Measurements from ENCODE around the gene PLK5. TPM values are rescaled to one million over a fixed set of nuclear protein-coding genes. Genes with fewer than 3 reads are reported as not detected.

The PLK5 gene
- total and polyA plus RNA-seq, 2 of the 4 experiments (the other 2 are of a cell fraction) = not detected

GRCh38 chr19:1487576-1488281, 36.1 kb upstream of the PLK5 start:
- Histone ChIP-seq H3K56ac (ENCODE audit: extremely low read depth, insufficient read depth, low read length) (no peak overlapping the region), H2BK5ac (ENCODE audit: low read depth, low read length, poor library complexity, severe bottlenecking) (no peak overlapping the region), H3K4me2 (ENCODE audit: low read depth, low read length) (no peak overlapping the region), H3K27me3 (ENCODE audit: control insufficient read depth, insufficient read depth, low read length) (peaks cover 5% of the 10 kb centered on the region; the same call in 1 of the 2 replicates), H2AFZ (replicated peaks; ENCODE audit: low read length, poor library complexity) (no peak overlapping the region), H3K4me1 (ENCODE audit: control insufficient read depth, insufficient read depth, low read length) (peaks cover 9% of the 10 kb centered on the region), H2AK9ac (replicated peaks; ENCODE audit: low read depth, low read length, poor library complexity) (no peak overlapping the region), H4K8ac (ENCODE audit: low read depth in 2 of 2, low read length in 2 of 2) (no peak overlapping the region), H4K5ac (ENCODE audit: low read depth, low read length) (no peak overlapping the region), H3K9me3 (ENCODE audit: control insufficient read depth, insufficient read depth, low read length) (no peaks in the 10 kb centered on the region), H3K4ac (ENCODE audit: low read depth, low read length) (no peak overlapping the region), H3K79me1 (ENCODE audit: low read depth in 1 of 2, low read length in 2 of 2) (no peaks in the 10 kb centered on the region), H3K4me3 (ENCODE audit: insufficient read depth, low read depth, low read length) (no peak overlapping the region), H3K18ac (ENCODE audit: low read depth, low read length) (no peak overlapping the region), H2BK20ac (ENCODE audit: low read depth, low read length) (no peak overlapping the region), H3K23ac (ENCODE audit: low read depth, low read length) (no peak overlapping the region), H3K27ac (ENCODE audit: insufficient read depth, low read length) (no peak overlapping the region), H3K14ac (replicated peaks; ENCODE audit: low read depth, low read length) (no peak overlapping the region), H2AK5ac (ENCODE audit: low read depth, low read length) (no peak overlapping the region), H3K9ac (ENCODE audit: low read depth, low read length) (no peak overlapping the region), H2BK120ac (ENCODE audit: low read depth, low read length) (no peak overlapping the region), H4K91ac (ENCODE audit: insufficient read depth, low read depth, low read length) (no peak overlapping the region), H3K9me1 (ENCODE audit: insufficient read depth, low read length) (no peaks in the 10 kb centered on the region), H4K20me1 (ENCODE audit: insufficient read depth, low read length) (peaks cover 3% of the 10 kb centered on the region; the same call in 1 of the 2 replicates), H2BK15ac (ENCODE audit: low read depth, low read length) (no peak overlapping the region), H3K36me3 (ENCODE audit: control insufficient read depth, insufficient read depth, low read length) (no peaks in the 10 kb centered on the region)
- BruUV-seq (replicated peaks) = no TSS peak
- intact Hi-C loops (cut with micrococcal nuclease) = no loop called here
- CTCF ChIA-PET = no interaction called here
- WGBS, 2 experiments (ENCODE audit: extremely low coverage in 2 of 2, insufficient read length in 1 of 2) = 87% methylated on average over 13 of the region's 40 CpGs; no CpG with 5 or more reads in 1 of the 2 experiments
- ATAC-seq (ENCODE audit: low read depth) = no peak
- no peak for TF ChIP-seq FOS (IDR thresholded peaks at IDR 0.05; ENCODE audit: low read depth, low read length)
- dilution Hi-C loops (cut with HindIII; ENCODE audit: low sequenced_read_pairs, unreplicated experiment) = no loop called here
- in situ Hi-C loops (cut with MboI; ENCODE audit: low sequenced_read_pairs) = no loop called here
- POLR2A ChIA-PET (ENCODE audit: unreplicated experiment) = interaction anchor here (0.6 kb wide), 1 partner anchor 252 kb away, joined by 3 read pairs; no protein-coding TSS in a partner anchor
- DNase-seq = no peak

All from IMR-90 (cell line).